ENCODE measurements around the gene CCNL2. TPM values are rescaled to one million over a fixed set of nuclear protein-coding genes. Genes with fewer than 3 reads are reported as not detected.

CCNL2 gene
- total and polyA plus RNA-seq, 2 experiments from 2014 or later, result 166 to 284 TPM

GRCh38 chr1:1348420-1349255 is 50.5 kb downstream of the CCNL2 start:
- Histone ChIP-seq H3K9me3 (ENCODE audit: low read depth) (no peaks in the 10 kb centered on the region), H4K20me1 (ENCODE audit: insufficient read depth, poor library complexity, severe bottlenecking) (peaks cover 38% of the 10 kb centered on the region), H3K79me2 (peaks cover 52% of the 10 kb centered on the region), H3K4me3 (peak overlapping the region; percentile 64), H3K9me2 (replicated peaks; ENCODE audit: insufficient read depth) (no peaks in the 10 kb centered on the region), H3K27me3 (no peaks in the 10 kb centered on the region), H2AFZ (peak overlapping the region; percentile 71), H3K27ac (peak overlapping the region; percentile 84), H3K4me2 (peak overlapping the region; percentile 99), H3K36me3 (replicated peaks; ENCODE audit: insufficient read depth, low read depth) (no peaks in the 10 kb centered on the region), H3K4me1 (ENCODE audit: insufficient read depth) (peaks cover 39% of the 10 kb centered on the region)
- TF ChIP-seq EZH2 (IDR thresholded peaks at IDR 0.05; ENCODE audit: borderline replicate concordance) (no peak), EZH2phosphoT487 (IDR thresholded peaks at IDR 0.05; ENCODE audit: low read depth, severe bottlenecking, unreplicated experiment) (no peak), CTCF (IDR thresholded peaks at IDR 0.05; ENCODE audit: poor library complexity) (no peak)
- WGBS (ENCODE audit: low lambda C conversion rate, missing lambda C conversion rate), result 2% methylated on average over 45 of the region's 109 CpGs
- peak; percentile 68 for DNase-seq (ENCODE audit: low spot score)

GRCh38 chr1:1347663-1348419 is 51.3 kb downstream of the CCNL2 start:
- peaks cover 39% of the 10 kb centered on the region for H3K4me1 ChIP-seq (ENCODE audit: insufficient read depth)
- no peaks in the 10 kb centered on the region for H3K9me3 ChIP-seq (ENCODE audit: low read depth)
- TF ChIP-seq EZH2 (IDR thresholded peaks at IDR 0.05; ENCODE audit: borderline replicate concordance) (no peak), CTCF (IDR thresholded peaks at IDR 0.05; ENCODE audit: poor library complexity) (no peak), EZH2phosphoT487 (IDR thresholded peaks at IDR 0.05; ENCODE audit: low read depth, severe bottlenecking, unreplicated experiment) (no peak)
- H2AFZ ChIP-seq, result no peak overlapping the region
- H4K20me1 ChIP-seq (ENCODE audit: insufficient read depth, poor library complexity, severe bottlenecking), result peaks cover 42% of the 10 kb centered on the region
- peak; percentile 71 for DNase-seq (ENCODE audit: low spot score)
- peaks cover 60% of the 10 kb centered on the region for H3K79me2 ChIP-seq
- H3K4me2 ChIP-seq, result peak overlapping the region; percentile 99
- WGBS (ENCODE audit: low lambda C conversion rate, missing lambda C conversion rate), result 22% methylated on average over 26 of the region's 26 CpGs
- H3K36me3 ChIP-seq (replicated peaks; ENCODE audit: insufficient read depth, low read depth), result no peaks in the 10 kb centered on the region
- peak overlapping the region; percentile 84 for H3K27ac ChIP-seq
- H3K27me3 ChIP-seq, result no peaks in the 10 kb centered on the region
- peak overlapping the region; percentile 64 for H3K4me3 ChIP-seq
- H3K9me2 ChIP-seq (replicated peaks; ENCODE audit: insufficient read depth), result no peaks in the 10 kb centered on the region

GRCh38 chr1:1347026-1347595 is 52.0 kb downstream of the CCNL2 start:
- Histone ChIP-seq H3K36me3 (replicated peaks; ENCODE audit: insufficient read depth, low read depth) (no peaks in the 10 kb centered on the region), H3K9me3 (ENCODE audit: low read depth) (no peaks in the 10 kb centered on the region), H3K4me2 (peak overlapping the region; percentile 99), H3K4me1 (ENCODE audit: insufficient read depth) (peaks cover 39% of the 10 kb centered on the region), H2AFZ (no peak overlapping the region), H3K27me3 (no peaks in the 10 kb centered on the region), H3K4me3 (no peak overlapping the region), H3K9me2 (replicated peaks; ENCODE audit: insufficient read depth) (no peaks in the 10 kb centered on the region), H3K79me2 (peaks cover 63% of the 10 kb centered on the region), H4K20me1 (ENCODE audit: insufficient read depth, poor library complexity, severe bottlenecking) (peaks cover 42% of the 10 kb centered on the region), H3K27ac (peak overlapping the region; percentile 46)
- WGBS (ENCODE audit: low lambda C conversion rate, missing lambda C conversion rate), result 92% methylated on average over 10 of the region's 10 CpGs
- TF ChIP-seq EZH2 (IDR thresholded peaks at IDR 0.05; ENCODE audit: borderline replicate concordance) (no peak), CTCF (IDR thresholded peaks at IDR 0.05; ENCODE audit: poor library complexity) (no peak), EZH2phosphoT487 (IDR thresholded peaks at IDR 0.05; ENCODE audit: low read depth, severe bottlenecking, unreplicated experiment) (no peak)
- DNase-seq (ENCODE audit: low spot score), result no peak

Measured in hepatocyte (in vitro differentiated cells).